CD4-positive, alpha-beta T cell (primary cell): Measurements from ENCODE around the gene BRK1. TPM values are rescaled to one million over a fixed set of nuclear protein-coding genes. Genes with fewer than 3 reads are reported as not detected.

Source experiments
- total RNA-seq, 174 experiments: library from RNA in 2 of 174; stranded (reverse) in 2 of 174; gene quantifications; one replicate each; pipeline ENCODE4 v1.2.3 and lab custom pipeline; 2021 to 2026

The BRK1 gene
- total RNA-seq, 2 experiments from 2014 or later, result 33.1 to 33.8 TPM

Other genes starting within 250 kb of the BRK1 start
- not detected for gene CIDEC, start 235.4 kb upstream of the BRK1 start, total RNA-seq
- gene JAGN1, start 225.1 kb upstream of the BRK1 start, total RNA-seq, result 10 to 100 TPM; 14.4 to 15.1 TPM
- 1 to 10 TPM; 1.4 to 1.6 TPM for gene IL17RE, start 212.8 kb upstream of the BRK1 start, total RNA-seq
- under 1 TPM; 0.42 to 0.88 TPM for gene IL17RC, start 198.6 kb upstream of the BRK1 start, total RNA-seq
- gene CRELD1, start 181.8 kb upstream of the BRK1 start, total RNA-seq, result 10 to 100 TPM; 10.7 to 12.4 TPM
- 1 to 10 TPM; 6.3 to 8.3 TPM for gene PRRT3, start 163.3 kb upstream of the BRK1 start, total RNA-seq
- 10 to 100 TPM; 41.0 to 42.3 TPM for gene EMC3, start 128.8 kb upstream of the BRK1 start, total RNA-seq
- 10 to 100 TPM; 13.8 to 16.8 TPM for gene FANCD2, start 89.2 kb upstream of the BRK1 start, total RNA-seq
- gene FANCD2OS, start 7.4 kb upstream of the BRK1 start, total RNA-seq, result not detected
- 10 to 100 TPM; 54.4 to 58.2 TPM for gene VHL, start 26.1 kb downstream of the BRK1 start, total RNA-seq
- 1 to 10 TPM; 1.4 to 1.6 TPM for gene IRAK2, start 49.2 kb downstream of the BRK1 start, total RNA-seq
- 10 to 100 TPM; 48.7 to 50.2 TPM for gene TATDN2, start 132.8 kb downstream of the BRK1 start, total RNA-seq
- gene GHRL, start 177.3 kb downstream of the BRK1 start, total RNA-seq, result 1 to 10 TPM; 1.1 to 3.2 TPM
- 10 to 100 TPM; 81.1 to 86.5 TPM for gene SEC13, start 205.4 kb downstream of the BRK1 start, total RNA-seq